ENCODE measurements around the gene THSD4.

DNA sequence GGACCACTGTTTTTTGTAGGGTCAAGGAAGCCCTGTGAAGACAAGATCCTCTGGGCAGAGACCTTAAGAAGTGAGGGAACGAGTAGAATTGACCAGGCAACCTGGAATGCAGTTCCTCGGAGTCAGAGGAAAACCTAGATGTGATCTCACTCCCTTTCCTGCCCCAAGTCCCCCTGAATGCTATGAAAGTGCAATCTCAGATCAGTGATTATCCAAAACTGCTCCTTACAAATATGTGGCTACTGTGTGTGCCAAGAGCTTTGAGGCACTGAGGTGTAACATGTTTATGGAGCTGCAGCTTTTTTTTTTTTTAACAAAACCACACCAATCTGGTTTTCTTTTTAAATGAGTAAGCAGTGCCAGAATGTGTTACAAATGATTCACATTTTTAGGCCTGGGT is 35.8 kb downstream of the THSD4 start:
- no peak for TF ChIP-seq MAX (CRISPR knock-in tag; IDR thresholded peaks at IDR 0.05)
- no peak for TF ChIP-seq SETDB1 (IDR thresholded peaks at IDR 0.05; ENCODE audit: low read length)
- TF ChIP-seq CBFB (CRISPR knock-in tag; IDR thresholded peaks at IDR 0.05): no peak
- TF ChIP-seq, protein P1, sequence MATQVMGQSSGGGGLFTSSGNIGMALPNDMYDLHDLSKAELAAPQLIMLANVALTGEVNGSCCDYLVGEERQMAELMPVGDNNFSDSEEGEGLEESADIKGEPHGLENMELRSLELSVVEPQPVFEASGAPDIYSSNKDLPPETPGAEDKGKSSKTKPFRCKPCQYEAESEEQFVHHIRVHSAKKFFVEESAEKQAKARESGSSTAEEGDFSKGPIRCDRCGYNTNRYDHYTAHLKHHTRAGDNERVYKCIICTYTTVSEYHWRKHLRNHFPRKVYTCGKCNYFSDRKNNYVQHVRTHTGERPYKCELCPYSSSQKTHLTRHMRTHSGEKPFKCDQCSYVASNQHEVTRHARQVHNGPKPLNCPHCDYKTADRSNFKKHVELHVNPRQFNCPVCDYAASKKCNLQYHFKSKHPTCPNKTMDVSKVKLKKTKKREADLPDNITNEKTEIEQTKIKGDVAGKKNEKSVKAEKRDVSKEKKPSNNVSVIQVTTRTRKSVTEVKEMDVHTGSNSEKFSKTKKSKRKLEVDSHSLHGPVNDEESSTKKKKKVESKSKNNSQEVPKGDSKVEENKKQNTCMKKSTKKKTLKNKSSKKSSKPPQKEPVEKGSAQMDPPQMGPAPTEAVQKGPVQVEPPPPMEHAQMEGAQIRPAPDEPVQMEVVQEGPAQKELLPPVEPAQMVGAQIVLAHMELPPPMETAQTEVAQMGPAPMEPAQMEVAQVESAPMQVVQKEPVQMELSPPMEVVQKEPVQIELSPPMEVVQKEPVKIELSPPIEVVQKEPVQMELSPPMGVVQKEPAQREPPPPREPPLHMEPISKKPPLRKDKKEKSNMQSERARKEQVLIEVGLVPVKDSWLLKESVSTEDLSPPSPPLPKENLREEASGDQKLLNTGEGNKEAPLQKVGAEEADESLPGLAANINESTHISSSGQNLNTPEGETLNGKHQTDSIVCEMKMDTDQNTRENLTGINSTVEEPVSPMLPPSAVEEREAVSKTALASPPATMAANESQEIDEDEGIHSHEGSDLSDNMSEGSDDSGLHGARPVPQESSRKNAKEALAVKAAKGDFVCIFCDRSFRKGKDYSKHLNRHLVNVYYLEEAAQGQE (IDR thresholded peaks at IDR 0.05; ENCODE audit: borderline replicate concordance): no peak
- TF ChIP-seq, protein P1 (CRISPR knock-in tag; IDR thresholded peaks at IDR 0.05; ENCODE audit: low read depth): no peak
- TF ChIP-seq CC2D1A (IDR thresholded peaks at IDR 0.05): no peak
- no peak for TF ChIP-seq ZMIZ1 (IDR thresholded peaks at IDR 0.05; ENCODE audit: low read depth in 2 of 2, low read length in 2 of 2)
- no peak for TF ChIP-seq YY1 (IDR thresholded peaks at IDR 0.05; ENCODE audit: borderline replicate concordance in 1 of 3, control insufficient read depth in 1 of 3, extremely low read depth in 1 of 3, insufficient read depth in 3 of 3, insufficient read length in 1 of 3, insufficient replicate concordance in 2 of 3, low read depth in 1 of 3, low read length in 2 of 3)
- no peak for TF ChIP-seq ZZZ3 (IDR thresholded peaks at IDR 0.05)
- TF ChIP-seq CBX3 (IDR thresholded peaks at IDR 0.05; ENCODE audit: borderline replicate concordance in 1 of 2, low read length in 2 of 2): no peak
- TF ChIP-seq POLR2AphosphoS5 (IDR thresholded peaks at IDR 0.05; ENCODE audit: control insufficient read depth, insufficient read depth, low read depth, low read length): no peak
- no peak for TF ChIP-seq ZKSCAN8 (CRISPR knock-in tag; IDR thresholded peaks at IDR 0.05)
